Activated B cell treated with CpG ODN at 0.5 μM for 24 hours (primary cell): ENCODE data around the gene PIK3CG. TPM values are rescaled to one million over a fixed set of nuclear protein-coding genes. Genes with fewer than 3 reads are reported as not detected.

Experiments
- ATAC-seq: fragments of 200-7000 bp; cut with Tn5 transposase; one replicate; pipeline ENCODE4 v1.10.0; 2021; ENCODE audit warnings: low read depth, mild to moderate bottlenecking, moderate library complexity
- CTCF ChIA-PET: fragments of 350-600 bp; sonication (Branson Sonifier 250); formaldehyde crosslinking; loops from one replicate; lab custom pipeline; 2021; ENCODE audit warnings: antibody characterized with exemption; lab: Charles Lee
- POLR2A ChIA-PET: fragments of 350-600 bp; sonication (Branson Sonifier 250); formaldehyde crosslinking; loops from one replicate; lab custom pipeline; 2021; ENCODE audit warnings: antibody characterized with exemption; lab: Charles Lee
- DNase-seq: peaks from one replicate; pipeline ENCODE4 v3.0.0; 2022
- H3K27ac Mint-ChIP-seq: one replicate; pipeline ENCODE4 v1.8.0; 2020; ENCODE audit warnings: mixed read lengths
- H3K27me3 Mint-ChIP-seq: one replicate; pipeline ENCODE4 v1.8.0; 2021; ENCODE audit warnings: mixed read lengths
- H3K36me3 Mint-ChIP-seq: one replicate; pipeline ENCODE4 v1.8.0; 2021; ENCODE audit warnings: low read depth, mixed read lengths
- H3K4me1 Mint-ChIP-seq: one replicate; pipeline ENCODE4 v1.8.0; 2021; ENCODE audit warnings: mixed read lengths
- H3K4me3 Mint-ChIP-seq: one replicate; pipeline ENCODE4 v1.8.0; 2020; ENCODE audit warnings: mild to moderate bottlenecking, mixed read lengths
- H3K9me3 Mint-ChIP-seq: one replicate; pipeline ENCODE4 v1.8.0; 2020; ENCODE audit warnings: mixed read lengths
- intact Hi-C: fragments of 100-400 bp; cut with micrococcal nuclease; formaldehyde crosslinking; loops from one replicate; pipeline ENCODE4 v1.15.1; 2024
- total RNA-seq: library from RNA; stranded (reverse); gene quantifications from 2 replicates; pipeline ENCODE4 v1.2.3, GENCODE V29; 2022
- TF ChIP-seq, protein P1 (sequence below): fragments of 200-600 bp; IDR thresholded peaks from one replicate; pipeline ENCODE4 v1.8.0; 2022; ENCODE audit warnings: antibody characterized with exemption, mild to moderate bottlenecking

Gene PIK3CG
- total RNA-seq, 1 donor from 2014 or later = 63.6 TPM

DNA sequence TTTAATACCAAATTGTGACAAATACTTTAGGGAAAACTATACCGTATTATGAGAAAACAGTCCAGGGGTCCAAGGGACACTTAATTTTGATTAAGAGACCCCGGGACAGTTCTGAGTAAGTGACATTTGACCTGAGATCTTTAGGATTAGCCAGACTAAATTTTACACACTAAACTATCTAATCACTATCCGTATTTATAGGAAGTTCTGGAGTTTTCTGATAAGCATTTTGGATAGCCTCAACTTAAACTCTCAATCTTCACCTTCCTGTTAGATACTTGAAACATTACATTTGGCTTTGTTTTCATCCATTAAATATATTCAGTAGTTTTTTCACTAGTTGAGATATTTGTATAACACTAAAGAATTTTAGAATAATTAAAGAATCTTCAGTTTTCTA, 5.4 kb downstream of the PIK3CG start:
- CTCF ChIA-PET = interaction anchor here (0.9 to 1.9 kb wide), 3 partner anchors 75 to 298 kb away, joined by 3 to 8 read pairs (median 6); partner anchors contain the start of gene HBP1
- Mint-ChIP-seq H3K9me3 (no peaks in the 10 kb centered on the region), H3K4me1 (peaks cover 77% of the 10 kb centered on the region), H3K27me3 (no peaks in the 10 kb centered on the region), H3K36me3 (peaks cover 85% of the 10 kb centered on the region), H3K4me3 (peak overlapping the region; percentile 74), H3K27ac (peak overlapping the region; percentile 86)
- no peak for ATAC-seq
- TF ChIP-seq, protein P1, sequence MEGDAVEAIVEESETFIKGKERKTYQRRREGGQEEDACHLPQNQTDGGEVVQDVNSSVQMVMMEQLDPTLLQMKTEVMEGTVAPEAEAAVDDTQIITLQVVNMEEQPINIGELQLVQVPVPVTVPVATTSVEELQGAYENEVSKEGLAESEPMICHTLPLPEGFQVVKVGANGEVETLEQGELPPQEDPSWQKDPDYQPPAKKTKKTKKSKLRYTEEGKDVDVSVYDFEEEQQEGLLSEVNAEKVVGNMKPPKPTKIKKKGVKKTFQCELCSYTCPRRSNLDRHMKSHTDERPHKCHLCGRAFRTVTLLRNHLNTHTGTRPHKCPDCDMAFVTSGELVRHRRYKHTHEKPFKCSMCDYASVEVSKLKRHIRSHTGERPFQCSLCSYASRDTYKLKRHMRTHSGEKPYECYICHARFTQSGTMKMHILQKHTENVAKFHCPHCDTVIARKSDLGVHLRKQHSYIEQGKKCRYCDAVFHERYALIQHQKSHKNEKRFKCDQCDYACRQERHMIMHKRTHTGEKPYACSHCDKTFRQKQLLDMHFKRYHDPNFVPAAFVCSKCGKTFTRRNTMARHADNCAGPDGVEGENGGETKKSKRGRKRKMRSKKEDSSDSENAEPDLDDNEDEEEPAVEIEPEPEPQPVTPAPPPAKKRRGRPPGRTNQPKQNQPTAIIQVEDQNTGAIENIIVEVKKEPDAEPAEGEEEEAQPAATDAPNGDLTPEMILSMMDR = no peak
- intact Hi-C loops = loop anchor here (2.0 to 5.0 kb wide), 3 partner anchors 16 to 282 kb away; no protein-coding TSS in a partner anchor
- POLR2A ChIA-PET = interaction anchor here (0.8 to 3.0 kb wide), 10 partner anchors 11 to 1857 kb away, joined by 3 to 14 read pairs (median 4); partner anchors contain the start of genes HBP1 and NAMPT
- no peak for DNase-seq

DNA sequence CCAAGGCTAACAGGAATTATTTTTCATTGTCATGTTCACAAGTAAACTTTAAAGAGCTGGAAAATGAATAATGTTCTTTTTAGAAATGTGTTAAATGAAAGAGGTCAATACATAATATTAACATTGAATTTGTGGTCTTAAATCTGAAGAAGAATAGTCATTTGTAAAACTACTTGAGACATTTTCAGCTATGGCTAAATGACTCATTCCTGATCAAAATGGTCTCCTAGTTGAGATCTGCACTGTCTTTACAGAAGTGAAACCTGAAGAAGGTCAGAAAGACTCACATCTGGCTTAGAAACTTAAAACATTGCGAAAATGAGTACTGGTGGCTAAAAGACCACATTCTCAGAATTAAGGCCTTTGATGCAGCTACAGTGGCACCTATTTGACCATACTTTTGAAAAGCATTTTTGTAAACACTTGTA, 5.9 kb downstream of the PIK3CG start:
- DNase-seq (no peak), ATAC-seq (peak; percentile 77)
- ChIA-PET CTCF (interaction anchor here (0.9 to 1.9 kb wide), 4 partner anchors 76 to 298 kb away, joined by 3 to 8 read pairs (median 6); partner anchors contain the start of gene HBP1), POLR2A (interaction anchor here (0.8 to 3.0 kb wide), 12 partner anchors 11 to 1858 kb away, joined by 3 to 14 read pairs (median 4); partner anchors contain the start of genes CCDC71L, HBP1 and NAMPT)
- intact Hi-C loops = loop anchor here (1.0 to 5.0 kb wide), 6 partner anchors 12 to 281 kb away; no protein-coding TSS in a partner anchor
- H3K4me3 Mint-ChIP-seq = peak overlapping the region; percentile 74
- no peaks in the 10 kb centered on the region for H3K27me3 Mint-ChIP-seq
- H3K9me3 Mint-ChIP-seq = no peaks in the 10 kb centered on the region
- TF ChIP-seq, protein P1 = no peak
- H3K36me3 Mint-ChIP-seq = peaks cover 84% of the 10 kb centered on the region
- peak overlapping the region; percentile 86 for H3K27ac Mint-ChIP-seq
- peaks cover 77% of the 10 kb centered on the region for H3K4me1 Mint-ChIP-seq

GRCh38 chr7:106871793-106872571, 6.9 kb downstream of the PIK3CG start:
- Mint-ChIP-seq H3K4me3 (peak overlapping the region; percentile 74), H3K4me1 (peaks cover 73% of the 10 kb centered on the region), H3K27ac (peak overlapping the region; percentile 86), H3K36me3 (peaks cover 86% of the 10 kb centered on the region), H3K27me3 (no peaks in the 10 kb centered on the region), H3K9me3 (no peaks in the 10 kb centered on the region)
- ChIA-PET POLR2A (interaction anchor here (0.6 to 1.7 kb wide), 7 partner anchors 15 to 587 kb away, joined by 3 to 14 read pairs (median 4); partner anchors contain the start of genes CCDC71L, HBP1 and NAMPT), CTCF (interaction anchor here (0.8 to 1.9 kb wide), 3 partner anchors 11 to 276 kb away, joined by 3 to 8 read pairs (median 5); no protein-coding TSS in a partner anchor)
- ATAC-seq (peak; percentile 47), DNase-seq (no peak)
- intact Hi-C loops = loop anchor here (1.0 to 5.0 kb wide), 6 partner anchors 11 to 280 kb away; no protein-coding TSS in a partner anchor
- TF ChIP-seq, protein P1 = no peak

- CTCF ChIA-PET = no interaction called here
- H3K4me1 Mint-ChIP-seq = peaks cover 70% of the 10 kb centered on the region
- ATAC-seq (no peak), DNase-seq (no peak)
- no peaks in the 10 kb centered on the region for H3K9me3 Mint-ChIP-seq
- POLR2A ChIA-PET = no interaction called here
- H3K4me3 Mint-ChIP-seq = peak overlapping the region; percentile 74
- peak overlapping the region; percentile 86 for H3K27ac Mint-ChIP-seq
- TF ChIP-seq, protein P1 = no peak
- intact Hi-C loops = loop anchor here (5.0 kb wide), 2 partner anchors 155 to 280 kb away; no protein-coding TSS in a partner anchor
- peaks cover 86% of the 10 kb centered on the region for H3K36me3 Mint-ChIP-seq
- no peaks in the 10 kb centered on the region for H3K27me3 Mint-ChIP-seq
Observed at GRCh38 chr7:106872763-106873162, 7.7 kb downstream of the PIK3CG start.
